HUES48 (cell line): Measurements from ENCODE around the gene CCDC201.

ENCODE experiments used
- H3K27ac ChIP-seq: one replicate; pipeline ENCODE4 v1.7.0; 2013; ENCODE audit warnings: low read depth, low read length, inconsistent platforms
- H3K27me3 ChIP-seq: 2 replicates; pipeline ENCODE4 v1.6.1; 2013; ENCODE audit warnings: mild to moderate bottlenecking, low read length; ENCODE audit not compliant: control insufficient read depth, insufficient read depth
- H3K36me3 ChIP-seq: 2 replicates; pipeline ENCODE4 v1.6.1; 2013; ENCODE audit warnings: low read length; ENCODE audit not compliant: control insufficient read depth, insufficient read depth
- H3K4me1 ChIP-seq: 2 replicates; pipeline ENCODE4 v1.6.1; 2013; ENCODE audit warnings: mild to moderate bottlenecking, low read length; ENCODE audit not compliant: control insufficient read depth, insufficient read depth
- H3K4me3 ChIP-seq: 2 replicates; pipeline ENCODE4 v1.5.1; 2013; ENCODE audit warnings: mild to moderate bottlenecking, low read depth, low read length
- H3K9ac ChIP-seq: 2 replicates; pipeline ENCODE4 v1.6.1; 2013; ENCODE audit warnings: mild to moderate bottlenecking, low read depth, low read length, moderate library complexity
- H3K9me3 ChIP-seq: 2 replicates; pipeline ENCODE4 v1.6.1; 2013; ENCODE audit warnings: low read length; ENCODE audit not compliant: control insufficient read depth, insufficient read depth

Gene CCDC201

DNA sequence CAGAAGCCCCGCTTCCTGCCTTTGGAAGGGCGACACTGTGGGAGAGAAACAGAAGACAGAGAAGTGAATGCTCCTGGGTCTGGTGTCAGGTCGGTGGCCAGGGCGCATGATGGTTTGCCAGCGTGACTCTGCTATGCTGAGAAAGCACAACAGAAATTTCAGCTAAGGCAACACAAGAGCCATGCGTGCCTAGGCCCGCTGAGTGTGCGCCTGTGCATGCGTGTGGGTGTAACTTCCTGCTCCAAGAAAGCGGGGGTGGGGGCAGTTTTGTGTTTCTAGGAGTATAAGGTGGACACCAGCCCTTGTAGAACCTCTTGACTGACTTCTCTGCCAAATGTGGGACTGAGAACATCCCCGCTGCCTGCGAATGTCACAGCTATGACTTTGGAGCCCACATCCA is 42.0 kb upstream of the CCDC201 start:
- Histone ChIP-seq H3K27ac (no peak overlapping the region), H3K36me3 (peaks cover 26% of the 10 kb centered on the region), H3K27me3 (peaks cover 23% of the 10 kb centered on the region), H3K9me3 (no peaks in the 10 kb centered on the region), H3K4me1 (peaks cover 16% of the 10 kb centered on the region), H3K4me3 (no peak overlapping the region), H3K9ac (no peak overlapping the region)

DNA sequence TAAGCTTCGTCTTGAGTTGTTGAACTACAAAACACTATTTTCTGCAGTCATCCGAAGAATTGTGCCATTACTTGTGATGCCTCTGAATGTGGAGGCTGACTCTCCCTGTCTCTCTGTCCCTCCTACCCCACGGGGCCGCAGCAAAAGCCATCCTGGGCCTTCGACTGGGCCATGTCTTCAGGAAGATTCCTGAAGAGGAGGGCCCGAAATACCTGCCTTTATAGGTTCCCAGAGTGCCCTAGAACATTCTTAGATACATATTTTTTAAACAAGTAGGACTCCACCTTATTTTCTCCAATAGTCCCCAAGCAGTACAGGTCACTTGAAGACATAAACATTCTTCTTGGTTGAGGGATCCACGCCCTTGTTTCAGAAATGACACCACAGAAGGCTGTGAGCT is 40.1 kb upstream of the CCDC201 start:
- H3K9ac ChIP-seq, result no peak overlapping the region

DNA sequence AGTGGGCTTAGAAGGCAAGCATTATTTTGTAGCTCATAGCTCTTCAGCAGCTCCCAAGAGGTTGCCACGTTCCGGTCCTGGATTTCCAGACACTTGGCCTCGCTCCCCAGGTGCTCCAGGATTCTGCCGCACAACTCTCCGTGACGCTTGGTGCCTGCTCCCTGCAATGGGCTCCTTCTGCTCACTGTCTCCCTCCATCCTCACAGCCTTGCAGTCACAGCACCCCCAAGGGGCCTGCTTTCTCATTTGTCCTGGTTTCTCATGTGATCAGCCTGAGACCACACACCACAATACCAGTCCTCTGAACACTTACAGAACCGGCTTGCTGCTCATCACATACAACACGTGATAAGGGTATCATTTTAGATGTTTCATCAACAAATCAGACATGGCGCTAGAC is 38.4 kb upstream of the CCDC201 start:
- Histone ChIP-seq H3K4me3 (no peak overlapping the region), H3K27ac (no peak overlapping the region), H3K4me1 (no peaks in the 10 kb centered on the region), H3K9ac (no peak overlapping the region), H3K9me3 (no peaks in the 10 kb centered on the region), H3K36me3 (peaks cover 22% of the 10 kb centered on the region), H3K27me3 (no peaks in the 10 kb centered on the region)

More for the DNA sequence above, 40.1 kb upstream of the CCDC201 start:
- H3K27me3 ChIP-seq, result peaks cover 4% of the 10 kb centered on the region
- no peaks in the 10 kb centered on the region for H3K9me3 ChIP-seq
- H3K4me1 ChIP-seq, result 0 out of 2 replicates have a peak, but pooled peaks cover 3% of the 10 kb centered on the region
- H3K27ac ChIP-seq, result no peak overlapping the region
- H3K36me3 ChIP-seq, result peaks cover 26% of the 10 kb centered on the region
- no peak overlapping the region for H3K4me3 ChIP-seq

DNA sequence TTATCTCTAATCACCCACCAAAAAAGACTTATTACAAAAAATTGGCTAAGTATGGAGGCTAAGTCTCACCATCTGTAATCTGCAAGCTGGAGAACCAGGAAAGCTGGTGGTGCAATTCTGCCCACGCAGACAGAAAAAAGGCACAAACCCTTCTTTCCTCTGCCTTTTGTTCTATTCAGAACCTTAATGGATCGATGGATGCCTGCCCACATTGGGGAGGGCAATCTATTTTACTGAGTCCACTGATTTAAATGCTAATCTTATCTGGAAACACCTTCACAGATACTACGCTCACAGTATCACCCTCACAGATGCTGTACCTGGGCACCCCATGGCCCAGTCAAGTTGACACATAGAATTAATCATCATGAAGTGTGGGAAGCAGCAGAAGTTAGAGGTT is 38.0 kb upstream of the CCDC201 start:
- Histone ChIP-seq H3K27ac (no peak overlapping the region), H3K4me3 (no peak overlapping the region), H3K4me1 (no peaks in the 10 kb centered on the region), H3K9me3 (no peaks in the 10 kb centered on the region), H3K36me3 (peaks cover 18% of the 10 kb centered on the region), H3K27me3 (no peaks in the 10 kb centered on the region), H3K9ac (no peak overlapping the region)

DNA sequence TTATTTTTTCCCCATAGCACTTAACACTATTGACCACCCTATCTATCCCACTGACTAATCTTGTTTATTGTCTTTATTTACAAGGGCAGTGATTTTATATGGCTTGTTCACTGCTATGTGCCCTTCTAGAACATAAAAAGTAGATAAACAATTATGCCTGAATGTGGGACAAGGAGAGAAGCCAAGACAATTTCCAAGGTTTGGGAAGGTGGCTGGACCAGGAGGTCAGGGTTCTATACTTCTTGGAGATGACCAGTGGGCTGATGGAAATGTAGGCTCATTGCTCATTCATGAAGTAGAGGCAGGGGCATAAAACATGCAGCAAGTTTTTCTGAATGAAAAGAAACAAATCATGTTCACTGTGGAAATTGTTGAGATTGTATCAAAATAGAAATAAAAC is 36.7 kb upstream of the CCDC201 start:
- H3K4me1 ChIP-seq, result no peaks in the 10 kb centered on the region
- no peak overlapping the region for H3K9ac ChIP-seq
- no peak overlapping the region for H3K4me3 ChIP-seq
- no peaks in the 10 kb centered on the region for H3K27me3 ChIP-seq
- H3K9me3 ChIP-seq, result no peaks in the 10 kb centered on the region
- H3K36me3 ChIP-seq, result peaks cover 9% of the 10 kb centered on the region
- H3K27ac ChIP-seq, result no peak overlapping the region

DNA sequence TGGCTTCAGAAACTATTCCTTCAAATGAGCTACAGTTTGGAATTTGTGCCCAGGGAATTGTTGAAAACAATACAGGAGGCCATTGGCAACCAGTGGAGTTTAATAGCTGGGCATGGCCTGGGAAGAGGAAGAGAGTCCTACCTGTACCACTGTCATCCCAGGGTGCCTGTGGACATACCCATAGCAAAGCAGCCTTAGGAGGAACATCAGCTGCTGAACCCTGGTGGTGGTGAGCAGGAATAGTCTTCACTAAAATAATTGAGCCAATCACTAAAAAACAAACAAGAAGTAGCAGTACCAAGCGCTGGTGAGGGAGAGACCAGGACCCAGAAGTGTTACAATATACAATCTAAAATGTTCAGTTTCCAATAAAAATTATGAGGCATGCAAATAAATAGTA is 29.9 kb upstream of the CCDC201 start:
- Histone ChIP-seq H3K9ac (no peak overlapping the region), H3K9me3 (no peaks in the 10 kb centered on the region), H3K27ac (no peak overlapping the region), H3K4me1 (no peaks in the 10 kb centered on the region), H3K36me3 (no peaks in the 10 kb centered on the region), H3K4me3 (no peak overlapping the region), H3K27me3 (no peaks in the 10 kb centered on the region)

DNA sequence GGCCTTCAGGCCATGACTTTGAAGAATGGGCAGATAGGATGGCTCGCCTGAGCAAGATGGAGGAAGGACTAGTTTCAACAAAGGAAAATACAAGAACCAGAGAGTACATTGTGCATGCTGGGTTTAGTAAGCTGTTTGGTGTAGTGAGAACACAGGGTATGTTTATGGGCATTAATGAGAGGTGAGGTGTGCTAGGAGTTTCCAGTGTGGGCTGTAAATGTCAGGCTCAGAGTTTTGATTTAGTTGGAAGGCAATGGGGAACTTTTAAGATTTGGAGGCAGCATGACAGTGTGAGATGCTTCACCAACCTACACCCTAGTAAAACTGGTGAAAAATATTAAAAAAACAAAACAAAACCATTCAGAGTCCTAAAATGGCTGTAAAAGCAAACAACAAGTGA is 28.7 kb upstream of the CCDC201 start:
- Histone ChIP-seq H3K9ac (no peak overlapping the region), H3K27me3 (no peaks in the 10 kb centered on the region), H3K4me3 (no peak overlapping the region), H3K4me1 (no peaks in the 10 kb centered on the region), H3K36me3 (no peaks in the 10 kb centered on the region), H3K9me3 (no peaks in the 10 kb centered on the region), H3K27ac (no peak overlapping the region)

DNA sequence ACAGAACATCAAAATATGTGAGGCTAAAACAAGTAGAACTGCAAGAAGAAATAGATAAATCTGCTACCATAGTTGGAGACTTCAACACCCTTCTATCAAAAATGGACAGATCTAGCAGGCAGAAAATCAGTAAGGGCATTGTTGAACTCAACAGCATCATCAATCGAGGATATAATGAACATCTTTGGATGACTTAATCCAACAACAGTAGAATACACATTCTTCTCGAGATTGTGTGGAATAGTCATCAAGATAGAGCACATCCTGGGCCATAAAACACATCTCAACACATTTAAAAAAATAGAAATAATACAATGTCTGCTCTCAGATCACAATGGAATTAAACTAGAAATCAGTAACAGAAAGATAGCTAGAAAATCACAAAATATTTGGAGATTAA is 25.3 kb upstream of the CCDC201 start:
- H3K36me3 ChIP-seq, result no peaks in the 10 kb centered on the region
- no peak overlapping the region for H3K27ac ChIP-seq
- no peaks in the 10 kb centered on the region for H3K4me1 ChIP-seq
- no peaks in the 10 kb centered on the region for H3K9me3 ChIP-seq
- no peak overlapping the region for H3K9ac ChIP-seq
- H3K27me3 ChIP-seq, result no peaks in the 10 kb centered on the region
- no peak overlapping the region for H3K4me3 ChIP-seq

DNA sequence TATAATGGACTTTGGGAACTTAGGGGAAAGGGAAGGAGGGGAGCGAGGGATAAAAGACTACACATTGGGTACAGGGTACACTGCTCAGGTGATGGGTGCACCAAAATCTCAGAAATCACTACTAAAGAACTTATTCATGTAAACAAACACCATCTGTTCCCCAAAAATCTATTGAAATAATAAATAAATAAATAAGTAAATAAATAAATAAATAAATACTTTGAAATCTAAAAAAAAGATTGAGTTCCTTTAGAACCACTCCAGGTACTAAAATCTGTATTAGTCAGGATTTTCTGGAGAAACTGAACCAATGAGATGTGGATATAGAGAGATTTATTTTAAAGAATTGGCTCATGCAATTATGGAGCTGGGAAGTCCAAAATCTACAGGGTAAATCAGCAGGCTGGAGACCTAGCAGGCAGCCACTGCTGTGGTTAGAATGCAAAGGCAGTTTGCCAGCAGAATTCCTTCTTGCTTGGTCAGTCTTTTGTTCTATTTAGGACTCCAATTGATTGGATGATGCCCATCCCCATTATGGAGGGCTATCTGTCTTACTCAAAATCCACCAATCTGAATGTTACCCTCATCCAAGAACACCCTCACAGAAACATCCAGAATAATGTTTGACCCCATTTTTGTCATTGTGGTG is 24.3 kb upstream of the CCDC201 start:
- no peak overlapping the region for H3K4me3 ChIP-seq
- no peaks in the 10 kb centered on the region for H3K36me3 ChIP-seq
- H3K9ac ChIP-seq, result no peak overlapping the region
- no peaks in the 10 kb centered on the region for H3K27me3 ChIP-seq
- H3K4me1 ChIP-seq, result no peaks in the 10 kb centered on the region
- H3K27ac ChIP-seq, result no peak overlapping the region
- no peaks in the 10 kb centered on the region for H3K9me3 ChIP-seq

DNA sequence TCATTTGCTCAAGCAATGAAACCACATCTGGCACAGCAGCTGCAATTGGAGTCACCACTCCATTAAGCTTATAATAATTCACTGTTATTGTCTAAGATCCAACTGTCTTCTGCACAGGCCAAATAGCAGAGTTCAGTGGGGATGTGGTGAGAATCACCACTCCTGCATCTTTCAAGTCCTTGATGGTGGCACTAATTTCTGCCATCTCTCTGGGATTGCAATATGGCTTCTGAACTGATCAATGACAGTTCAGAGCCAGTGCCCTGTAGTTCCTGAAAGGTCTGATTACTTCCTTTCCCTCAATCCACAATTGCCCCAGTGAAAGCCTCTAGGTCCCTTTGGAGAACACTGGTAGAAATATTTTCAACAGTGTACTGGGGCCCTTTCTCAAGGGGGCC is 21.8 kb upstream of the CCDC201 start:
- Histone ChIP-seq H3K4me1 (peaks cover under 1% of the 10 kb centered on the region; the same call in 1 of the 2 replicates), H3K36me3 (no peaks in the 10 kb centered on the region), H3K27me3 (peaks cover 15% of the 10 kb centered on the region), H3K9me3 (no peaks in the 10 kb centered on the region), H3K4me3 (no peak overlapping the region), H3K27ac (no peak overlapping the region), H3K9ac (no peak overlapping the region)

DNA sequence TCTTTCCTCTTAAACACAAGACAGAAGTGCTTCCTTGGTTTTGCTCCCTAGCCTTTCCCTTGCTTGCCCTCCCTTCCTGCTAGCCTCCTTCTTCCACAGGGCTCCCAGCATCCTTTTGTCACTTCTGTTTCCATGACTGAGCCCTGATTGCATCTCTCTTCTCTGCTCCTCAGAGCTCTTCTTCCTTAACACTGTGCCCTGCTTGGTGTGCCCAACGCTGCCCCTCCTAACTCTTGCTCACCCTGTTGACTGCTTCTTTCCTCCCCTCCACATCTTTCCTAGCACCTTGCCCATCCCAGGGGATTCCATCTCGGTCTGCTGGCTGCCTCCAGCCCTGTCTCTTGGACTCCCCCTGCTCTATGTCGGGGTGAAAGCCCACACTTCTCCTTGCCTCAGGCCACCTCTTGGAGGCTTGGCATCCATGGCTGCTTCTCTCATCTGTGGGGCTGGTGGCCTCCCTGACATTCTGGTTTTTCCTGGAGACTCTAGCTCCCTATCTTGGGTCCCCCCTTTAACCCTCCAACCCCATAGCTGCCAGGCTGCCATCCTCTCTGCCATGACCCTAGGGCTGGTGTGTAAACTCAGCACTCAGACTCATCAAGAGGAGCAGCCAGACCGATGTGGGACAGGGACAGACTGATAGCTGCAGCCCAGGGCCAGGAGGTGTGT is 21.2 kb upstream of the CCDC201 start:
- Histone ChIP-seq H3K9ac (no peak overlapping the region), H3K9me3 (no peaks in the 10 kb centered on the region), H3K4me3 (no peak overlapping the region), H3K4me1 (peaks cover 6% of the 10 kb centered on the region; the same call in 1 of the 2 replicates), H3K36me3 (no peaks in the 10 kb centered on the region), H3K27ac (no peak overlapping the region), H3K27me3 (peaks cover 21% of the 10 kb centered on the region)
